GM12878 (cell line): ENCODE results near the gene VTA1. TPM values are rescaled to one million over a fixed set of nuclear protein-coding genes. Genes with fewer than 3 reads are reported as not detected.

Experiments used
- ATAC-seq: fragments of 200-7000 bp; cut with Tn5 transposase; 3 replicates; pipeline ENCODE4 v1.9.1; 2020; ENCODE audit warnings: mild to moderate bottlenecking, moderate library complexity
- BruUV-seq: library from RNA; stranded (reverse); fragments of 400-500 nt; replicated peaks from 2 replicates; lab custom pipeline; 2021; lab: Mats Ljungman, UMichigan
- CTCF ChIA-PET: fragments of 300-600 bp; sonication (Branson Sonifier 250); formaldehyde crosslinking; extraction: SDS; loops from one replicate; lab custom pipeline; 2021; ENCODE audit warnings: inconsistent platforms; lab: Yijun Ruan, JAX
- POLR2A ChIA-PET: fragments of 350-600 bp; formaldehyde crosslinking; extraction: SDS; loops from one replicate; lab custom pipeline; 2021; ENCODE audit warnings: inconsistent platforms; lab: Charles Lee
- RAD21 ChIA-PET: fragments of 300-600 bp; sonication (Branson Sonifier 250); formaldehyde crosslinking; loops from one replicate; lab custom pipeline; 2023; ENCODE audit warnings: antibody characterized with exemption; ENCODE audit not compliant: unreplicated experiment; lab: Charles Lee
- SMC1A ChIA-PET: fragments of 300-600 bp; sonication (Branson Sonifier 250); formaldehyde crosslinking; loops from one replicate; lab custom pipeline; 2023; ENCODE audit not compliant: unreplicated experiment, uncharacterized antibody; lab: Charles Lee
- DNase-seq: peaks from one replicate; pipeline ENCODE4 v3.0.0-alpha.2; 2011; ENCODE audit warnings: low read depth, low spot score
- FAIRE-seq: peaks from 3 replicates; lab custom pipeline; 2011; peaks lifted over from hg19 to GRCh38; lab: Jason Lieb, UNC
- H2AFZ ChIP-seq: 2 replicates; pipeline ENCODE4 v1.6.0; 2011; ENCODE audit warnings: low read depth, low read length, control low read depth; ENCODE audit not compliant: control insufficient read depth
- H3K27ac ChIP-seq: 2 replicates; pipeline ENCODE4 v1.5.1; 2011; ENCODE audit warnings: control low read depth; ENCODE audit not compliant: control insufficient read depth, insufficient read depth
- H3K27me3 ChIP-seq, 2 experiments: replicated peaks in 1 of 2; 2 replicates each; pipeline versions ENCODE4 v1.6.0 to v1.6.1; 2011; ENCODE audit warnings: low read length in 1 of 2; ENCODE audit not compliant: control insufficient read depth in 2 of 2, insufficient read depth in 2 of 2
- H3K36me3 ChIP-seq, 2 experiments: 2 replicates each; pipeline ENCODE4 v1.5.1; 2011; ENCODE audit warnings: low read length in 1 of 2; ENCODE audit not compliant: control insufficient read depth in 2 of 2, insufficient read depth in 2 of 2
- H3K4me1 ChIP-seq: 2 replicates; pipeline ENCODE4 v1.6.1; 2011; ENCODE audit warnings: mild to moderate bottlenecking, low read length, moderate library complexity, mixed read lengths; ENCODE audit not compliant: control insufficient read depth, insufficient read depth
- H3K4me2 ChIP-seq: 2 replicates; pipeline ENCODE4 v1.6.0; 2011; ENCODE audit warnings: control low read depth; ENCODE audit not compliant: control insufficient read depth, insufficient read depth
- H3K4me3 ChIP-seq: fragments of 200-600 bp; sonication (generic); 2 replicates; pipeline ENCODE4 v1.5.1; 2016
- H3K79me2 ChIP-seq: 2 replicates; pipeline ENCODE4 v1.6.0; 2011; ENCODE audit warnings: low read length; ENCODE audit not compliant: control insufficient read depth, insufficient read depth
- H3K9ac ChIP-seq: 2 replicates; pipeline ENCODE4 v1.8.0; 2011; ENCODE audit warnings: low read length, control low read depth, mixed read lengths; ENCODE audit not compliant: control insufficient read depth, insufficient read depth
- H3K9me3 ChIP-seq: replicated peaks from 3 replicates; pipeline ENCODE4 v1.5.1; 2011; ENCODE audit warnings: mild to moderate bottlenecking, low read length; ENCODE audit not compliant: control insufficient read depth, insufficient read depth
- H4K20me1 ChIP-seq: 2 replicates; pipeline ENCODE4 v1.6.0; 2011; ENCODE audit not compliant: control insufficient read depth, insufficient read depth
- ATF7 ChIP-seq: fragments of 450-650 bp; IDR thresholded peaks from 2 replicates; pipeline ENCODE4 v1.6.1; 2016; ENCODE audit warnings: low read depth, mild to moderate bottlenecking
- BCL11A ChIP-seq: IDR thresholded peaks from 2 replicates; pipeline ENCODE4 v1.6.1; 2011; ENCODE audit warnings: low read depth, low read length
- BCLAF1 ChIP-seq: fragments of 450-650 bp; IDR thresholded peaks from 2 replicates; pipeline ENCODE4 v1.6.1; 2017; ENCODE audit warnings: antibody characterized with exemption, mild to moderate bottlenecking, moderate library complexity
- BHLHE40 ChIP-seq, 2 experiments: fragments of 450-650 bp in 1 of 2; IDR thresholded peaks; 2 replicates each; pipeline ENCODE4 v1.6.1; 2011 to 2017; ENCODE audit warnings: low read depth in 2 of 2, borderline replicate concordance in 1 of 2, improper control_type of control experiment in 1 of 2, low read length in 1 of 2, mild to moderate bottlenecking in 1 of 2
- BRCA1 ChIP-seq: IDR thresholded peaks from 2 replicates; pipeline ENCODE4 v1.6.1; 2011; ENCODE audit warnings: low read depth, low read length, improper control_type of control experiment
- CBX3 ChIP-seq: fragments of 200-600 bp; sonication (generic); IDR thresholded peaks from 2 replicates; pipeline ENCODE4 v1.6.1; 2016; ENCODE audit warnings: low read depth, borderline replicate concordance
- CEBPZ ChIP-seq: fragments of 150-350 bp; IDR thresholded peaks from 2 replicates; pipeline ENCODE4 v1.6.1; 2016; ENCODE audit warnings: low read depth, low read length
- DPF2 ChIP-seq: fragments of 450-650 bp; IDR thresholded peaks from 2 replicates; pipeline ENCODE4 v1.6.1; 2017; ENCODE audit warnings: mild to moderate bottlenecking
- EED ChIP-seq: sonication (generic); IDR thresholded peaks from 2 replicates; pipeline ENCODE4 v1.6.1; 2016; ENCODE audit warnings: antibody characterized with exemption, low read depth
- GATAD2B ChIP-seq: fragments of 450-650 bp; conservative IDR thresholded peaks from 2 replicates; pipeline ENCODE4 v1.6.1; 2017; ENCODE audit warnings: low read depth, mild to moderate bottlenecking, moderate library complexity
- JUNB ChIP-seq: IDR thresholded peaks from 2 replicates; pipeline ENCODE4 v1.6.1; 2016; ENCODE audit warnings: antibody characterized with exemption, mild to moderate bottlenecking
- MAX ChIP-seq: IDR thresholded peaks from 2 replicates; pipeline ENCODE4 v1.6.1; 2012; ENCODE audit warnings: low read depth, low read length, improper control_type of control experiment
- MYB ChIP-seq: fragments of 150-350 bp; IDR thresholded peaks from 2 replicates; pipeline ENCODE4 v1.6.1; 2014; ENCODE audit warnings: mild to moderate bottlenecking, low read depth, low read length, borderline replicate concordance
- NFIC ChIP-seq: IDR thresholded peaks from 2 replicates; pipeline ENCODE4 v1.6.1; 2012; ENCODE audit warnings: low read depth, mild to moderate bottlenecking, inconsistent platforms, low read length, moderate library complexity
- PAX5 ChIP-seq: IDR thresholded peaks from 2 replicates; pipeline ENCODE4 v1.6.1; 2011; ENCODE audit warnings: low read depth, low read length, borderline replicate concordance
- SPI1 ChIP-seq: IDR thresholded peaks from 2 replicates; pipeline ENCODE4 v1.6.1; 2011; ENCODE audit warnings: low read depth, mild to moderate bottlenecking, low read length, moderate library complexity, borderline replicate concordance; ENCODE audit not compliant: insufficient read depth
- SREBF2 ChIP-seq: IDR thresholded peaks from 2 replicates; pipeline ENCODE4 v1.6.1; 2012; ENCODE audit warnings: mild to moderate bottlenecking, low read length
- TARDBP ChIP-seq: IDR thresholded peaks from 2 replicates; pipeline ENCODE4 v1.6.1; 2016; ENCODE audit warnings: borderline replicate concordance
- ZNF207 ChIP-seq: fragments of 450-650 bp; IDR thresholded peaks from 2 replicates; pipeline ENCODE4 v1.6.1; 2014; ENCODE audit warnings: antibody characterized with exemption, mild to moderate bottlenecking, borderline replicate concordance
- WGBS: methylation state at CpG from one replicate; pipeline ENCODE4 v1.1.6; 2016; ENCODE audit warnings: low lambda C conversion rate; ENCODE audit not compliant: insufficient replicate concordance, insufficient coverage; ENCODE audit errors: missing lambda C conversion rate; 5-methylcytosine and 5-hydroxymethylcytosine counted together
- in situ Hi-C: fragments of 300-500 bp; cut with MboI; formaldehyde crosslinking; loops from 9 replicates; pipeline ENCODE4 v1.14.3; 2018; ENCODE audit warnings: mixed read lengths
- intact Hi-C: fragments of 100-400 bp; cut with micrococcal nuclease; formaldehyde crosslinking; loops from one replicate; pipeline ENCODE4 v1.14.2; 2022; ENCODE audit not compliant: unreplicated experiment
- polyA plus RNA-seq, 11 experiments: library from polyadenylated mRNA; depleted of rRNA in 4 of 11; unstranded in 6 of 11; stranded (reverse) in 5 of 11; fragments of >200 nt; fragmentation: Nextera tagmentation in 4 of 11; fragmentation: Illumina TruSeq in 1 of 11; extraction: Ambion mirVana in 4 of 11; extraction: Trizol in 1 of 11; gene quantifications; 1 replicate in 1 of 11; 2 replicates in 10 of 11; pipeline versions ENCODE4 v1.2.1 to v1.2.3, GENCODE V29; 2011 to 2016; ENCODE audit warnings: inconsistent platforms in 2 of 11, missing spikeins in 2 of 11, low read depth in 1 of 11
- total RNA-seq, 4 experiments: library from RNA; depleted of rRNA in 3 of 4; stranded (reverse); fragments of >200 nt in 3 of 4; fragmentation: Illumina TruSeq in 1 of 4; extraction: Trizol in 1 of 4; gene quantifications; 2 replicates each; pipeline versions ENCODE4 v1.2.1 to v1.2.3, GENCODE V29; 2013 to 2021

Gene VTA1
- total and polyA plus RNA-seq, 10 of the 15 experiments (the other 5 are each of a cell fraction or from before 2014, with no cell fraction given), result 48.3 to 126 (median 90.7) TPM

GRCh38 chr6:142246960-142247359, 99.9 kb downstream of the VTA1 start (continued):
- peak; percentile 64 for TF ChIP-seq JUNB
- no peak for TF ChIP-seq SPI1
- TF ChIP-seq BHLHE40 (IDR thresholded peaks at IDR 0.05; ENCODE audit: borderline replicate concordance in 1 of 2, low read depth in 2 of 2, low read length in 1 of 2), result peak; percentile 46 to 86; a peak in 3 of 4 replicates
- TF ChIP-seq NFIC, result peak; percentile 64; the same call in 1 of the 2 replicates
- TF ChIP-seq BCL11A, result 0 out of 2 replicates have a peak, but pooled peaks have one; percentile 25
- TF ChIP-seq DPF2, result 0 out of 2 replicates have a peak, but pooled peaks have one; percentile 30
- no peak for TF ChIP-seq SREBF2
- no peak for TF ChIP-seq BCLAF1
- no peak for TF ChIP-seq TARDBP
- TF ChIP-seq ZNF207, result no peak
- TF ChIP-seq EED, result peak; percentile 65
- peak; percentile 97 for TF ChIP-seq PAX5
- TF ChIP-seq, all 136 proteins: peak for 15

GRCh38 chr6:142249266-142249665, 102.2 kb downstream of the VTA1 start:
- Histone ChIP-seq H3K9me3 (no peaks in the 10 kb centered on the region), H3K27ac (no peak overlapping the region), H3K4me3 (no peak overlapping the region), H3K9ac (no peak overlapping the region), H3K27me3 (no peaks in the 10 kb centered on the region), H3K79me2 (no peaks in the 10 kb centered on the region), H3K4me2 (no peak overlapping the region), H2AFZ (no peak overlapping the region), H4K20me1 (no peaks in the 10 kb centered on the region), H3K36me3 (no peaks in the 10 kb centered on the region), H3K4me1 (no peaks in the 10 kb centered on the region)
- FAIRE-seq, result no peak
- intact Hi-C loops, result no loop called here
- in situ Hi-C loops, result no loop called here
- ATAC-seq, result no peak
- 36% methylated on average over 3 of the region's 3 CpGs for WGBS
- BruUV-seq, result no TSS peak
- ChIA-PET SMC1A (interaction anchor here (0.7 kb wide), 1 partner anchor 32 kb away, joined by 3 read pairs; no protein-coding TSS in a partner anchor), POLR2A (no interaction called here), CTCF (no interaction called here), RAD21 (no interaction called here)
- DNase-seq, result no peak
- TF ChIP-seq CEBPZ (no peak), GATAD2B (no peak), TARDBP (no peak), MAX (no peak), CBX3 (no peak), MYB (no peak), ATF7 (no peak), BRCA1 (no peak)
